Stimulated activated CD4-positive, alpha-beta T cell treated with anti-CD3 and anti-CD28 coated beads, Interleukin-1b, Interleukin-23, amount 100 ng/mL, for 48 hours (primary cell): ENCODE measurements around the gene MAP2K7.
"Not testable (repeated sequence)": the region's sequence is repeated elsewhere in the genome, so short reads cannot be mapped to it uniquely, and the experiment has no call there.

ENCODE experiments used
- DNase-seq: peaks from one replicate; pipeline ENCODE4 v3.0.0-alpha.2; 2020

MAP2K7 gene

DNA sequence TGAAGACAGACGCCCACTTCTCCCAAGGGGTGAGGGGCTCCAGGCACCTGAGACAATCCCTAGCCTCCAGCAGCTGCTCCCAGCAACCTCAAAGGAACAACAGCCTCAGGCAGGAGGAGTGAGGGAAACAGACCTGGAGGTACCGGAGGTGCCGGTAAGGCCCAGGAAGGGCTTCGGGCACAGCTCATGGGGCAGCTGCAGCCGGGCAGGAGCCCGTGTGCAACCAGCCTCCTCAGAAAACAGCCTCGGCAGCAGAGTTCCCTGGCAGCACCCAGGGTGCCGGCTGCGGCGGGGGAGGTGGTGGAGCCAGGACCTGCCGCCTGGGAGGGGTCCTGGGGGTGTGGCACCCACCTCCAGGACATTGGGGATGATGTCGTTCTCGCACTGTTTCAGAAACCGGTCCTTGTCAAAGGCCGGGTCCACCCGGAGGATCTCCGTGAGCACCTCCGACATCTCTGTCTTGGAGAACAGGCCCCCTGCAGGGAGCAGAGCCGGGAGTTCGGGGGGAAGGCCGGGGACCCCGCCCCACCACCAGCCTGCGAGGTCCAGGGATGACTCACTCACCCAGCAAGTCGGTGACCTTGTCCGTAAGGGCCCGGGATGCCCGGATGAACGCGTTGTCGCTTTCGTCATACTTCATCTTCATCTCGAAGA is 28.7 kb downstream of the MAP2K7 start:
- no peak for DNase-seq

DNA sequence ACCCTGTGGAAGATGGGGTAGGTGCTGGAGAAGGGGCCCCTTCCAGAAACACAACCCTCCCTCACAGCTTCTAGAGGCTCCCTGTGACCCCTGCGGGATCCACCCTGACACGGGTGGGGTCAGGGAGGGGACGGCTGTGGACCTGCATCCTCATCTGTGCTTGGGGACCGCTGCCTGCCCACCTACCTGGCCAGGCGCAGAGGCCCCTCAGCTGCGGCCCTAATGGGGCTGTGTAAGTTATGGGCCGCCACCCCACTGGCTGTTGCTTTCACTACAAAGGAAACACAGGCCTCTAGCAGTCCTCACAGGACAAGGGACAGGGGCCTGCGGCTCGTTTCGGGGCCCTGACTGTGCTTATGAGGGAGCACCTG is 29.2 kb downstream of the MAP2K7 start:
- no peak for DNase-seq

DNA sequence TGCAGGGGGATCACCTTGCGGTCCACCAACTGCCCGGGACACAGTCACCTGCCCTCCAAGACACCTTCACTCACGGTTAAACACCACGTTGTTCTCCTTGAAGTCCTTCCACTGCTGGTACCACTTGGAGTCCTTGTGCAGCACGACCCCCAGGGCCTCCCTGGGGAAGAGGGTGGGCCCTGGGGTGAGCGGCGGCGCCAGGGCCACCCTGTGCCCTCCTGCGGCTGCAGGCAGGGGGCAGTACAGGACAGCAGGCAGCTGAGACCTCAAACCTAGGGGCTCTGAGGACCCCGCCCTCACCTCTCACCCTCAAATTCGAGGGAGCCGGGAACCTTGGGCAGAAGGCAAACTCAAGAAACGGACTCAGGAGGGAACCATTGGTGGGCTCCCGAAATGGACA is 29.7 kb downstream of the MAP2K7 start:
- no peak for DNase-seq

- no peak for DNase-seq
These were observed 30.4 kb downstream of the MAP2K7 start for GRCh38 chr19:7933828-7934725.

- DNase-seq, result no peak
These were observed 31.1 kb downstream of the MAP2K7 start for GRCh38 chr19:7934766-7935165.

GRCh38 chr19:7940841-7941240 is 37.2 kb downstream of the MAP2K7 start:
- no peak for DNase-seq

DNA sequence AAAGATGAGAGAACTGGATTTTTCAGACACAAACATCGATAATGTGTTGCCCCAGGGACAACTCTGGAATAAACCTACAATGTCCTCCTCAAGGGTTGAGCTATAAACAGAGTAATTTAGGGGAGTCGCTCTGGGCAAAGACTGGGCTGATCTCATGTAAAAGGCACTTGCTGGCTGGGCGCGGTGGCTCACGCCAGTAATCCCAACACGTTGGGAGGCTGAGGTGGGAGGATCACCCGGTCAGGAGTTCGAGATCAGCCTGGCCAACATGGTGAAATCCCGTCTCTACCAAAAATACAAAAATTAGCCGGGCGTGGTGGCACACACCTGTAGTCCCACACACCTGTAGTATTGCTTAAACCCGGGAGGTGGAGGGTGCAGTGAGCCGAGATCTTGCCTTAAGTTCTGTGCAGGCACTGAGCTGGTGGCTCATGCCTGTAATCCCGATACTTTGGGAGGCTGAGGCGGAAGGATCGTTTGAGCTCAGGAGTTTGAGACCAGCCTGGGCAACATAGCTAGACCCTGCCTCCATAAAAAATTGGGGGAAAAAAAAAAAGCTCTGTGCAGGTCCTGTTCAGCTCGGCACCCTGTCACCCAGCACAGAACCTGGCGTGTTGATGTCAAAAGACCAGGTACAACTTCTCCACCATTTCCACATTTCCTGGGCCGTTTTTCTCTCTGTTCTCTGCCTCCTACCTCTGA is 38.4 kb downstream of the MAP2K7 start:
- no peak for DNase-seq

- DNase-seq, result no peak
These were observed 39.3 kb downstream of the MAP2K7 start for GRCh38 chr19:7942981-7943443.

DNA sequence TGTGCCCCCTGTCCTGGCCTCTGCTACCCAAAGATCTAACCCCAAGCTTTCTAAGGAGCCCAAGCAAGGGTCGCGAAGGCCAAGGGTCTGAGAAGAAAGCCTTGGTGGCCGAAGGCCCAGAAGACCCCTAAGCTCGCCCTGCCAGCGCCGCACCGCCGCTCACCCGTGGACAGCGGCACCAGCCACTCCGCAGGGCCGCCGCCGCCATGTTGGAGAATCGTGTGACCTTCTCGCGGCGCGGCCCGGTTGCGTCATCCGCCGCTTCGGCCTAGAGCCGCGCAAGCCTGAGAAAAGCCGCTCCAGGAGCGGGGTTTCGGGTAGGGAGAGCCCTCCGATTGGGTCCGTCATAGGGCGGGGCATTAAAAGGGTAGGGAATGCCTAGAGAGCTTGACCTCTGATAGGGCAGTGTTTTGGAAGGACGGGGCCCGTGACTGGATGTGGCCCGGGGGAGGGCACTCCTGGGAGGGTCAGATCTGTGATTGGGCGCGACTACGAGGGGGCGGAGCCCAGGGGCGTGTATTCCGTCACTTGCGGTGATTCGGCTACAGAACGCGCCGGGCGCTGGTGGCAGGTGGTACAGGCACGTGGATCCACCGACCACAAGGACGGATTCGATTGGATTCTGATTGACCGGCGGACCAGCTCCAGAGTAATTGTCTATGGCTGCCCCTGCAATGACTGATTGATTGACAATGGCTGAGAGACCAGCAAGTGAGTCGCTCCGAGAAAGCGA is 39.9 kb downstream of the MAP2K7 start, which contains the start of gene TIMM44:
TIMM44 (minus strand) TSS at position 223 of the 733 bp plus-strand sequence; CDS start at position 208, 15 bp downstream.
- peak; percentile 100 for DNase-seq

DNA sequence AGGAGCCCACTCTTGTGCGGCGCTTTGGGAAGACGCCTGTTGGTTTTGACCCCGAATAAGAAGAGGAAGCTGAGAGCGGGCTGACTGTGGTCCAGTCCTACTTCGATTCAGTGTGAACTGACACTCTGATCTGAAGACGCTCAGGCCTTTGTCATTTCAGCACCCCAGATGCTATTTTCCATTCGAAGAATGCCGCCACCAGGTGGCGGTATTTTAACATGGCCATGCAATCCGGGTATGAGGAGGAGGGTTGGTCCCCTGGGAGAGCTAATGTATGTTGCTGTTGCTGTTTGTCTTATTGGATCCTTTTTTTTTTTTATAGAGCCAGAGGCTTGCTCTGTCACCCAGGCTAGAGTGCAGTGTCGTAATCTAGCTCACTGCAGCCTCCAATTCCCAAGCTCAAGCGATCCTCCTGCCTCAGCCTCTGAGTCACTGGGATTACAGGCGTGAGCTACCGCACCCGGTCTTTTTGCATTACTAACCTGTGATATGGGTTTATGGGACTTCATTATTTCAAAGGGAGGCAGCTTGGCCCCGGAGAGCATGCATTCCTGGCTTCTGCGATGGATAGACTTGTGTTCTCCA is 40.6 kb downstream of the MAP2K7 start:
- peak; percentile 86 for DNase-seq

- DNase-seq, result no peak
These were observed 44.3 kb downstream of the MAP2K7 start for GRCh38 chr19:7947939-7948338.

- DNase-seq, result no peak
These were observed 49.4 kb downstream of the MAP2K7 start for GRCh38 chr19:7953060-7953459.

DNA sequence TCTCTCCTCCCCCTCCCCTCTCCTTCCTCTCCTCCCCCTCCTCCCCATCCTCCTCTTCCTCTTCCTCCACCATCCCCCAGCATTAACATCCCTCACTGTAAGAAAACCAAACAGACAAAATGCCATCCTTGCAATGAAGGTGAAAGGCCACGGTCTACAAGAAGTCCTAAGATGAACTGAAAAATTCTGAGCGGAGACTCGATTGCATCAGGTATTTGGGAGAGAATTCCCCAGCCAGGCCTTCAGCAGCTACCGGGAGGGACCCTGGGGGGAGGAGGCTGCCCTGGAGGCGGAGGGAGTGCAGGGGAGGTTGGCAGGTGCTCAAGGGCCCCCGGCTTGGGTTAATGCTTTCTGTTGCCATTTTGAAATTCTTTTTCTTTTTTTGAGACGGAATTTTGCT is 49.9 kb downstream of the MAP2K7 start:
- no peak for DNase-seq

- DNase-seq, result no peak
These were observed 52.0 kb downstream of the MAP2K7 start for GRCh38 chr19:7955696-7956095.

DNA sequence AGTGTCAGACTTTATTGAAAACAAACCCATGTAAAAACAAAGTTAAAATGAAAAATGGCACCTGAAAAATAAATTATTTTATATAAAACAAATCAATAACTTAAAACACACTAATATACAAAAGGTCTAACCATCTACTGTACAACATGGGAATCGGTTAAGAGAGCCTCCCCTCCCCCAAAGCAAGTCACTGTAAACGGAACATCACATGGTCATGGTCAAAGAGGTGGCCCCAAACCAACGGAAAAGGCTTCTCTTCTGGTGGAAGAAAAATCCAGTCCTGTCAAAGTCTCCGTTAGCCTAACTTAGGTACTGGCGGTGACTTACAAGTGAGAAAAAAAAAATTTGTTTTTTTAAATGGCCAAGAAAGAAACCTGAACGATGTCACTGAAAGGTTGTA is 55.5 kb downstream of the MAP2K7 start:
- DNase-seq, result no peak

- DNase-seq, result not testable (repeated sequence)
These were observed 57.4 kb downstream of the MAP2K7 start for GRCh38 chr19:7961082-7961481.

DNA sequence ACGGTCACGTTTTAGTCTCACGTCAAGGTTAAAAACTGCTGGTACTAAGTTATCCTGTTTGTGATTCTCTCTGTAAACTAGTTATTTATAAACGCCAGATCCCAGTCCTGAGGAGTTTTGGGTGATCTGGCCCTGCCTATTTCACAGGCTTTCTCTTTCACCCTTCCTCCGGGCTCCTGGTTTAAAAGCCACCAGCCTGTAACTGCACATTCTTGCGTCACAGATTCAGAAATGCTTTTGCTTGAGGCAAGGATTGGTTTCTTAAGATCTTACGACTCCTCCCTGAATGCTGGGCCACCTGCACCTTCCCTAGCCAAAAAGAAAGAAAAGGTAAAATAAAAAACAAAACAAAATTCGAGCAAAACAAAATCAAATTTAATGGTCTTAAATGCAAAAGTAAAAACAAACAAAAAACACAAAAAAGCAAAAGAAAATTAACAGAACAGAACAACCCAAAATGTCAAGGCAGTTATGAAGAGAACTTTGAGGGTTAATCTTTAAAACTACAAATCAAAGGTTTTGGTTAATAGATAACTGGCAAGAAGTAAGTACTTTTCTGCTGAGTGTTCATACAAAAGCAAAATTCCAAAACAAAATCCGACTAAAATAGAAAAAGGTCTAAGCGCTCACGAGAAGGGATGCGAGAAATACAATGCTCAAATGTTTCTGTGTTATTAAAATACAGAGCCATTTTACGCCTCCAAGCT is 58.4 kb downstream of the MAP2K7 start:
- DNase-seq, result no peak

GRCh38 chr19:7962644-7963268 is 59.1 kb downstream of the MAP2K7 start:
- DNase-seq, result no peak

DNA sequence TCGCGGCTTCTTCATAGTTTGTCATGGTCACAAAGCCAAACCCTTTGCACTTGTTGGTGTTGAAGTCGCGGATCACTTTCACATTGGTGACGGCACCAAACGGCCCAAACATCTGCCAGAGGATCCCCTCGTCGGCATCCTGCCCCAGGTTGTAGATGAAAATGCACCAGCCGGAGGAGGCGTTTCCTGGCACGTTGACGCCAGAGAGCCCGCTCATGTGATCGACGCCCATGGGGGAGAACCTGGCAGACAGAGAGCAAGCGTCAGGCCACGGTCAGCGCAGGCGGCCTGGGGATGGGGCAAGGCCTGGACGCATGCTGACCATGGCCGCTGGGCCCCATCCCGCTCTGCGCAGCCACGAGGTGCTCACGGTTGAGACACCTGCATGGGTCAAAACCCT is 59.9 kb downstream of the MAP2K7 start:
- no peak for DNase-seq
